Measurements from ENCODE around the gene HSD17B8. TPM values are rescaled to one million over a fixed set of nuclear protein-coding genes. Genes with fewer than 3 reads are reported as not detected.

The HSD17B8 gene
- total and polyA plus RNA-seq, 2 donors (not counting 1 experiment from before 2014, with no cell fraction given), result 10.8 to 25.5 TPM

DNA sequence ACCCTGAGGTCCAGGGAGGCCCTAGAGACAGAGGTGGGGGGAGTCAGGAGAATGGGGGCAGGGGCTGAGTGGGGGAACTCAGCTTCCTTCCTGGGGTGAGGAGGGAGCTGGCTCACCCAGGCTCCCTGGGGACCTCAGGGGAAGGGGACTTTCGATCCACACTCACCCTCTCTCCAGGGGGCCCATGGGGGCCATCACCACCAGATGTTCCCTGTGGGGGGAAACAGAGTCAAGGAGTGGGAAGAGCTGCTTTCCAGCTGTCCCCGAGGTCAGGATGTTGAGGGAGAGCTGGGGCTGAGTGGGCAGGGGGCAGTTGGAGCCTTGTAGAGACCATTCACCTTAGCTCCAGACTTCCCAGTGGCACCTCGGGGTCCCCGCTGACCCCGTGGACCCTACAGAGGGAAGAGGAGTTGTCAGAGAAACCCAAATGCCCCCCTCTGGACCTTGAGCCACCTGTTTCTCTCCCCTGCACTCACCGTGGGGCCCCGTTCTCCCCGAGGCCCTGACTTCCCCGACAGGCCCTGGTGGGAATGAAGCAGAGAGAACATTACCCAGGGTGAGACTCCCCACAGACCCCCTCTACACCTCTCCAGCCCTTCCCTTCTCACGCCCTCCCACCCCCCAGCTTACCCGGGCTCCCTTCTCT, 30.8 kb upstream of the HSD17B8 start:
- H3K79me2 ChIP-seq (ENCODE audit: control insufficient read depth, insufficient read depth, low read length), result no peaks in the 10 kb centered on the region
- intact Hi-C loops (cut with micrococcal nuclease), result no loop called here
- no peak overlapping the region for H2AFZ ChIP-seq (ENCODE audit: insufficient read depth, low read depth, low read length, poor library complexity, severe bottlenecking)
- peaks cover 0 to 10% of the 10 kb centered on the region in 2 donors for H3K4me1 ChIP-seq (ENCODE audit: control insufficient read depth in 2 of 2, insufficient read depth in 2 of 2, low read length in 2 of 2)
- peaks cover 0 to 14% (median 6%) of the 10 kb centered on the region in 4 experiments for H3K27me3 ChIP-seq (replicated peaks in 1 of 4; ENCODE audit: control extremely low read depth in 1 of 4, control insufficient read depth in 3 of 4, insufficient read depth in 4 of 4, low read length in 3 of 4)
- no peak overlapping the region for H3K27ac ChIP-seq (ENCODE audit: low read length in 2 of 2)
- ChIA-PET CTCF (interaction anchor here (0.6 to 2.4 kb wide), 11 partner anchors 12 to 1165 kb away, joined by 3 to 15 read pairs (median 3); no protein-coding TSS in a partner anchor), POLR2A (interaction anchor here (0.9 to 1.0 kb wide), 2 partner anchors 35 to 98 kb away, joined by 3 read pairs; partner anchors contain the start of genes RING1, RPS18 and VPS52)
- DNase-seq (no peak), ATAC-seq (ENCODE audit: low read depth) (no peak)
- H3K36me3 ChIP-seq (replicated peaks in 1 of 2; ENCODE audit: control extremely low read depth in 1 of 2, control insufficient read depth in 1 of 2, extremely low read depth in 1 of 2, insufficient read depth in 2 of 2, low read length in 1 of 2), result no peaks in the 10 kb centered on the region
- no peak overlapping the region for H3K27ac Mint-ChIP-seq
- H3K9me3 ChIP-seq (ENCODE audit: control extremely low read depth in 1 of 3, control insufficient read depth in 2 of 3, insufficient read depth in 1 of 3, low read length in 2 of 3), result no peaks in the 10 kb centered on the region
- H3K4me2 ChIP-seq (replicated peaks; ENCODE audit: low read depth, low read length, poor library complexity, severe bottlenecking), result no peak overlapping the region
- peaks cover 21% of the 10 kb centered on the region for H3K27me3 Mint-ChIP-seq
- H3K4me3 ChIP-seq (ENCODE audit: control extremely low read depth in 1 of 5, extremely low read depth in 1 of 5, insufficient read depth in 1 of 5, low read depth in 2 of 5, low read length in 4 of 5), result no peak overlapping the region
- H3K9me3 Mint-ChIP-seq (ENCODE audit: insufficient read depth), result no peaks in the 10 kb centered on the region
- H3K4me1 Mint-ChIP-seq, result peaks cover 9% of the 10 kb centered on the region
- H4K20me1 ChIP-seq (ENCODE audit: control insufficient read depth, insufficient read depth, low read length, poor library complexity, severe bottlenecking), result no peaks in the 10 kb centered on the region
- H3K9ac ChIP-seq (ENCODE audit: low read length), result no peak overlapping the region
- TF ChIP-seq, protein P1, sequence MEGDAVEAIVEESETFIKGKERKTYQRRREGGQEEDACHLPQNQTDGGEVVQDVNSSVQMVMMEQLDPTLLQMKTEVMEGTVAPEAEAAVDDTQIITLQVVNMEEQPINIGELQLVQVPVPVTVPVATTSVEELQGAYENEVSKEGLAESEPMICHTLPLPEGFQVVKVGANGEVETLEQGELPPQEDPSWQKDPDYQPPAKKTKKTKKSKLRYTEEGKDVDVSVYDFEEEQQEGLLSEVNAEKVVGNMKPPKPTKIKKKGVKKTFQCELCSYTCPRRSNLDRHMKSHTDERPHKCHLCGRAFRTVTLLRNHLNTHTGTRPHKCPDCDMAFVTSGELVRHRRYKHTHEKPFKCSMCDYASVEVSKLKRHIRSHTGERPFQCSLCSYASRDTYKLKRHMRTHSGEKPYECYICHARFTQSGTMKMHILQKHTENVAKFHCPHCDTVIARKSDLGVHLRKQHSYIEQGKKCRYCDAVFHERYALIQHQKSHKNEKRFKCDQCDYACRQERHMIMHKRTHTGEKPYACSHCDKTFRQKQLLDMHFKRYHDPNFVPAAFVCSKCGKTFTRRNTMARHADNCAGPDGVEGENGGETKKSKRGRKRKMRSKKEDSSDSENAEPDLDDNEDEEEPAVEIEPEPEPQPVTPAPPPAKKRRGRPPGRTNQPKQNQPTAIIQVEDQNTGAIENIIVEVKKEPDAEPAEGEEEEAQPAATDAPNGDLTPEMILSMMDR (IDR thresholded peaks at IDR 0.05), result no peak
- no peak for TF ChIP-seq EZH2 (IDR thresholded peaks at IDR 0.05; ENCODE audit: borderline replicate concordance, insufficient read depth, low read depth, low read length, poor library complexity, severe bottlenecking)
- no CpG with 5 or more reads among the region's 11 CpGs for WGBS (ENCODE audit: insufficient coverage)
- H3K4me3 Mint-ChIP-seq, result no peak overlapping the region

DNA sequence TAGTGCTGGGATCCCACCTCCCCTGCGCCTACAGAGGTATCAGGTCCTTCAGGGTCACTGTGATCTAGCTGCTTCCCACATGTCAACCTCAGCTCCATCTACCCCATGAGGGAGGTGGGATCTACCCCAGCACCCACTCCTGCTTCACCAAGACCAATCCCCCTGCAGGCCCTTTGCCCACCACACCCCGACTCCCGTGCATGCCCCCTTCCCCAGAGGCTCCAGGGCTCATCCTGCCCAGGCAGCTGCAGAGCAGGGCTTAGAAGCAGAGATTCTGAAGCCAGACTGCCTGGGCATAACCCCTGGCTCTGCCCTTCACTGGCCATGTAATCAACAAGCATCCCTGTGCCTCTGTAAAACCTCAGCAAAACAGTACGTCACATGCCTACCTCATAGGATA, 29.7 kb upstream of the HSD17B8 start:
- WGBS (ENCODE audit: insufficient coverage), result 90% methylated on average over 4 of the region's 4 CpGs
- Histone ChIP-seq H3K4me1 (ENCODE audit: control insufficient read depth in 2 of 2, insufficient read depth in 2 of 2, low read length in 2 of 2) (peaks cover 0 to 10% of the 10 kb centered on the region in 2 donors), H3K27me3 (replicated peaks in 1 of 4; ENCODE audit: control extremely low read depth in 1 of 4, control insufficient read depth in 3 of 4, insufficient read depth in 4 of 4, low read length in 3 of 4) (peaks cover 0 to 14% (median 6%) of the 10 kb centered on the region in 4 experiments), H4K20me1 (ENCODE audit: control insufficient read depth, insufficient read depth, low read length, poor library complexity, severe bottlenecking) (no peaks in the 10 kb centered on the region), H3K4me2 (replicated peaks; ENCODE audit: low read depth, low read length, poor library complexity, severe bottlenecking) (no peak overlapping the region), H3K4me3 (ENCODE audit: control extremely low read depth in 1 of 5, extremely low read depth in 1 of 5, insufficient read depth in 1 of 5, low read depth in 2 of 5, low read length in 4 of 5) (no peak overlapping the region), H3K27ac (ENCODE audit: low read length in 2 of 2) (no peak overlapping the region), H3K9ac (ENCODE audit: low read length) (no peak overlapping the region), H3K79me2 (ENCODE audit: control insufficient read depth, insufficient read depth, low read length) (no peaks in the 10 kb centered on the region), H3K36me3 (replicated peaks in 1 of 2; ENCODE audit: control extremely low read depth in 1 of 2, control insufficient read depth in 1 of 2, extremely low read depth in 1 of 2, insufficient read depth in 2 of 2, low read length in 1 of 2) (no peaks in the 10 kb centered on the region), H3K9me3 (ENCODE audit: control extremely low read depth in 1 of 3, control insufficient read depth in 2 of 3, insufficient read depth in 1 of 3, low read length in 2 of 3) (no peaks in the 10 kb centered on the region), H2AFZ (ENCODE audit: insufficient read depth, low read depth, low read length, poor library complexity, severe bottlenecking) (no peak overlapping the region)
- no peak for TF ChIP-seq EZH2 (IDR thresholded peaks at IDR 0.05; ENCODE audit: borderline replicate concordance, insufficient read depth, low read depth, low read length, poor library complexity, severe bottlenecking)
- TF ChIP-seq, protein P1 (IDR thresholded peaks at IDR 0.05), result no peak
- peaks cover 21% of the 10 kb centered on the region for H3K27me3 Mint-ChIP-seq
- H3K4me3 Mint-ChIP-seq, result no peak overlapping the region
- H3K27ac Mint-ChIP-seq, result no peak overlapping the region
- DNase-seq (no peak), ATAC-seq (ENCODE audit: low read depth) (no peak)
- ChIA-PET POLR2A (no interaction called here), CTCF (interaction anchor here (0.8 to 1.1 kb wide), 3 partner anchors 13 to 761 kb away, joined by 3 read pairs; no protein-coding TSS in a partner anchor)
- peaks cover 9% of the 10 kb centered on the region for H3K4me1 Mint-ChIP-seq
- H3K9me3 Mint-ChIP-seq (ENCODE audit: insufficient read depth), result no peaks in the 10 kb centered on the region
- intact Hi-C loops (cut with micrococcal nuclease), result no loop called here

Measured in B cell (primary cell).